ENCODE results near the gene CCNE1. TPM values are rescaled to one million over a fixed set of nuclear protein-coding genes. Genes with fewer than 3 reads are reported as not detected.
A peak's percentile ranks its signal among the peaks of the same experiment; 100 is the strongest.

CCNE1 gene
- polyA plus RNA-seq, 10 donors: 16.3 to 27.0 (median 22.6) TPM

DNA sequence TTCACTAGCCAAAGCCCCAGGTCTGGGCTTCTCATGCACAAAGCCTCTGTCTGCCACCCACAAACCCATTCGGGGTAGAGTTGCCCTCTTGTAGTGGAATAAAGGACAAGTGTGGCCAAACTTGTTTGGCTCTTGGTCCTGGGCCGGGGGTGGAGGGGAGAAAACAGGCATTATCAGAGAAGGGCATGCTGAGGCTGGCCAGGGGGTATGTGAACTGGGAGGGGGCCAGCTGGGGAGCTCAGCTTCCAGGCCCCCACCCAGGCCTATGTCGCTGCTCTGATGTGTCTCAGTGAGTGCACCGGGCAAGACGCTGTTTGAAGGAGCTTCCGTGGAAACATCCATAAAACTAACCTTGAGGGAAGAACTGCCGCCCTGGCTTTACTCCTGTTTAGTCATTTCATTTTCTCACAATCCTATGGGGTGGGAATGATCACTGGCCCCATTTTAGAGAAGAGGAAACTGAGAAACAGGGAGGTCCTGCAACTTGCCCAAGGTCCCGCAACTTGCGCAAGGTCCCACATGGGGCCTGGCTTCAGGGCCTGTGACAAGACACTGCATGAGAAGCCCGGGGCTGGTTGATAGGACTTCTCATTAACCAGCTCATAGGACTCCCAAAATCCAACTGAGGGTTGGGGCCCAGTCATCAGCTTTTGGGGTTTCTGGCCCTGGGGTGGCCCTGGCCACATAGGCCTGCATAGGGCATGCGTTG is 30.8 kb downstream of the CCNE1 start:
- peak in 1 of 3 donors; percentile 11 for DNase-seq

DNA sequence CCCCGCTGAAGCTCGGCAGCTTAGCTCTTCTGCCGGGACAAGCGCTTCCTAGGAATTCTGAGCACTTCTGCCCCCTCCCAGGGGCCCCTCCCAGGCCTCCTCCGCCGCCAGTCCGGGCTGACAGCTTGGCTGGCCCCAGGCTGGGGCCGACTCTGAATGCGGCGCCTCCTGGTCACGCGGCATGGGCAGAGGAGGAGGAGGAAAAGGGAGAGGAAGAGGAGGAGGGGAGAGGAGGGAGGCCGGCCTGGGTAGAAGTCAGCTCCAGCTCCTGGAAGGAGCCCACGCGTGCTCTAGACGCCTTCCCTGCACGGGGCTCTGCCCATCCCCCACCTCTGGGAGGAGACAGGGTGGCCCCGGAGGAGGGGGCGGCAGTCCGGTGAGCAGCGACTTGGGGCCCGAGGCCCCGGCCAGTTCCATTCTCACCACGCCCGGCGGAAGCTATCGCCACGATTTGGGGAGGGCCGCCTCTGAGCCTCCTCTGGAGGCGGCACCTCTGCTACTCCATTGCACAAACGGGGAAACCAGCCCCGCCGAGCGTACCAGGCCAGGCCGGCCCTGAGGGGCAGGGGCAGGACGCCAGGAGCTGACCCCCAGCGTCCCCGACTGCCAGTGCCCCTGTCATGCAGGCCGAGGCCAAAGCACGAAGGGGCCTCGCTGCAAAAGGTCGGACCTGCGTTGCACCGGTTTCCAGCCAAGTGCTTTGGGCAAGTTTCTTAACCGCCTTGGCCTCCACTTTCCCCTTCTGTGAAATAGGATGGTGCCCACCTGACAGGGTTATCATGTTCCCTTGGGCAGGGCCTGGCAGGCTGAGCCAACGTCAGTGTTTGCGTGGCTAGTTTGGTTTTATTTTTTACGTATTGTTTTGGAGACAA is 31.6 kb downstream of the CCNE1 start:
- peak in 2 of 3 donors; percentile 52 to 89 for DNase-seq

DNA sequence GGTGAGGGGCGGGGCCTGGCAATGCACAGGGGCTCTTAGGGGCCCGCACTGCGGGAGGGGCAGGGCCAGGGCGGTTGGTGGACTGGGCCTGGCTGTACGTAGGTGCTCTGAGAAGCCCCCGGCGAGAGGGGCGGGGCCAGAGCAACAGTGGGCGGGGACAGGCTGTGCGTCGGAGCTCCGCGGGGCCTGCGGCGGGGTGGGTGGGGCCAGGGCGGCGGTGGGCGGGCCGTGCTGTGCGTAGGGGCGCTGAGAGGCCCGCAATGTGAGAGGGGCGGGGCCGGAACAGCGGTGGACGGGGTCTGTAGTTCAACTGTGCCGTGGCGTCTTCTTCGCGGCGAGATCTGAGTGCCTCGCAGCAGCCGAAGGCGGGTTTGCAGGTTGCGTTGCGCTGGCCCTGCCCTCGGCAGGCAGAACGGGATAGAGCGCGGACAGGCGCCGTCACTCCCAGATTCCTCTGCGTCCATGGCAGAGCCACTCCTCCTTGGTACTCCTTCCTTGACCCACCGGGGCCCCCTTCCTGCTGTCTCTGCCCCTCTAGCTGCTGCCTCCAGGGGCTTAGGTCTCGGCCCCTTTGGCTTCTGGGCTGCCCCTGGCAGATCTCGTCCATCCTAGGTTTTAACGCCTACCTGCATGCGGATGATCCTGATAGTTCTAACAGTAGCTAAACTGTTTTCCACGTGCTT is 33.2 kb downstream of the CCNE1 start:
- peak; percentile 92 to 98 (median 94) for DNase-seq

DNA sequence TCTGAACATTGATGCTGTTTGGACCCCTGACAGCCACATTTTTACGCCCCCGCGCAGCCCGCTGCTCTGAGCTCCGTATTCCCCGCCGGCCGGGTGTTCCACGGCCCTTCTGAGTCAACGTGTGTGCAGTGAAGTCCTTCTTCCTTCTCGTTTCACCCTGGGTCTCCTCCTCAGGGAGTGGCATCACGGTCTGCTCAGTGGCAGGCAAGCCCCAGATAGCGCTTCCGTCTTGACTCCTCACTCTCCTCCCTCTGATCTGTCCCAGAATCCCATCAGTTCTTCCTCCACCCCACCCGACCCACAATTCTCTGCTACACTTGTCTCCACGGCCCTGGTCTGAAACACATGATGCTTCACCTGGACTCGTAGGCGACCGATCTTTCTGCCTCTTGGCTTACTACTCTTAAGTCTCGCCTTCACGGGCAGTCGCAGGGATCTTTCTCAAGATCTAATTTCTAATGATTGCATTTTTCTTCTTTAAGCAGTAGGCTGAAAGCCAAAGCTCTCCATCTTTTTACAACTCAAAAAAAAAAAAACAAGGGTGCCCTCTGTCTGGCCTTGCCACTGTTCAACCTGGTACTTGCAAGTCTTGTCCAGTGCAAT is 33.9 kb downstream of the CCNE1 start:
- DNase-seq: no peak

DNA sequence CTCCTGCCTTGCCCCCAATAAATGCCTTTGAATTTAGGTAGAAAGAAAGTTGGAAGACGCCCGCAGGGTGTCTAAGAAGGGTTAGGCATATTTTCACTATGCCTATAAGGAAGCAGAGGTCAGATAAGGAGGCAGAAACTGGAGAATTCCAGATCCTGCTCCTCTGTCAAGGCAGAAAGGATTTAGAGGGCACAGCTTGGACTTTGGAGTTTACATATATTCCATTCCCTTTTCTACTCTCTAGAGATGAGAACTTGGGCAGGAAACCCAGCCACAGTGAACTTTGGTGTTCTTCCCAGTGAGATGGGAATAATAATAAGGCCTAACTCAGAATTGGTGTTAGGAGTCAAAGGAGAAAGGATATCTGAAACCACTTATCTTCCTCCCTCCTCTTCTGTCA is 37.4 kb downstream of the CCNE1 start:
- DNase-seq: no peak

DNA sequence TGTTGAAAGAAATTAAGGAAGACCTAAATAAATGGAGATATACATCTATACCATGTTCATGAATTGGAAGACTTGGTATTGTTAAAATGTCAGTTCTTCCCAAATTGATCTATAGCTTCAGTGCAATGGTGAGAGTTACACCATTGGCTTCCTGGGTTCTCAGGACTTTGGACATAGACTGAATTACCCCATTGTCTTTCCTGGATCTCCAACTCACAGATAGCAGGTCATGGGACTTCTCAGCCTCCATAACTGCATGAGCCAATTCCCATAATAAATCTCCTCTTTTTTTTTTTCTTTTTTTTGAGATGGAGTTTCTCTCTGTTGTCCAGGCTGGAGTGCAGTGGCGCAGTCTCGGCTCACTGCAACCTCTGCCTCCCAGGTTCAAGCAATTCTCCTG is 38.7 kb downstream of the CCNE1 start:
- no peak for DNase-seq

DNA sequence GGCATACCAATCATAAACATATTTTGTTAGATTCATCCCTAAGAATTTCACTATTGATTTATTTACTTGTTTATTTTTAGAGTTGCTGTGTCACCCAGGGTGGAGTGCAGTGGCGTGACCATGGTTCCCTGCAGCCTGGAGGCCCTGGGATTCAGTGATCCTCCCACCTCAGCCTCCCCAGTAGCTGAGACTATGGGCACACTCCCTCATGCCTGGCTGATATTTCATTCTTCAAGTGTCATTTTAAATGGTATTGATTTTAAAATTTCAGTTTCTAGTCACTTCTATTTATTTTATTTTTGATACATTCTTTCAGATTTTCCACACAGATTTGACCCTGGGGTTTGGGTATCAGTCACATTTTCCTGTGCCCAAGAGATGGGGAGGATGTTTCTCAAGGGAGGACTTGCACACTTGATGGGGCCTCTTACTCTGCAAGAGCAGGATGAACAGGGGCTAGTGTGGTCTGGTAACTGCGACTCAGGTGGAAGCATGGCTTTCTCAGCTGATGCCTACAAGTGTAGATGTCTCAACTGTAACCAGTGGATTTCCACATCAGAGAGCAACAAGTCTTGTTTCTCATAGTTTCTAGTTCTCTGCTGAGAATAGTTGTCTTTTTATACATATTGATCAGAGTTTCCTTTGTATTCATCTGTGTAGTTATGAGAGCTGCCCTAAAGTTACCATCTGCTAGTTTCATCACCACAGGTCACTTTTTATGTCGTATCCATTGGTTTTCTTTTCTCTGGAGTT is 40.2 kb downstream of the CCNE1 start:
- no peak for DNase-seq

DNA sequence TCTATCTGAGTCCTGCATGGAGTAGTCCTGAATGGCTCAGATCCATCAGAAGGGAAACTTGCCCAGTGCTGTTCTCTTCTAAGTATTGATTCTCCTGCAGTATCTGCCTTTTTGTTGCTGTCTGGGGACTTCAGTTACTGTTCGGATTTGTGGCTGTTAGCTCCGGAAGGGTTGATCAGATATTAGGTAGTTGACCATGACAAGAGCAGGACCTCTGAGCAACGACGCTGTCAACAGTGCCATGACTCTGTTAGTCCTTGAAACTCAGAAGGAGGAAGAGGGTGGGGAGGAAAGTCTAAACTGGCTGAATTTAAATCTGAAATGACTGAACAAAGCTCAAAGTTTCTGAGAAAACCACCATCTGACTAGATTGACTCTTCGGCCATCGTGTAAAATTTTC is 42.2 kb downstream of the CCNE1 start:
- DNase-seq: no peak

DNA sequence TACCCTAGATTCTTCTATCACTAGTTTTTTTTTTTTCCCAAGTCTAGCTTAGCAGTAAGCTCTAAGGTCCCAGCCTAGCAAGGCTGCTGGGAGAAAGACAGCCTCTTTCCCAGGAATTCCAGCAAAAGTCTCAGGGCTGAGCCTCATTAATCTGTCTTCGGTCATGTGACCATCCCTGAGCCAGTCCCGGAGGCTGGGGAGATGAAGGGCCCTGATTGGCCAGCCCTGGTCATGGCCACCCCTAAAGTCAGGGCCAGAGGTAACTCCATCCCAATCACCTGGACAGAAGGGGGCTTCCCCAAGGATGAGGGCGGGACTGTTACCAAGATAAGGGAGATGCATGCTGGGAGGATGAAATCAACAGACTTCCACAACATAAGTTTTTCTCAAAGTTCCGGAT is 43.3 kb downstream of the CCNE1 start:
- no peak for DNase-seq

DNA sequence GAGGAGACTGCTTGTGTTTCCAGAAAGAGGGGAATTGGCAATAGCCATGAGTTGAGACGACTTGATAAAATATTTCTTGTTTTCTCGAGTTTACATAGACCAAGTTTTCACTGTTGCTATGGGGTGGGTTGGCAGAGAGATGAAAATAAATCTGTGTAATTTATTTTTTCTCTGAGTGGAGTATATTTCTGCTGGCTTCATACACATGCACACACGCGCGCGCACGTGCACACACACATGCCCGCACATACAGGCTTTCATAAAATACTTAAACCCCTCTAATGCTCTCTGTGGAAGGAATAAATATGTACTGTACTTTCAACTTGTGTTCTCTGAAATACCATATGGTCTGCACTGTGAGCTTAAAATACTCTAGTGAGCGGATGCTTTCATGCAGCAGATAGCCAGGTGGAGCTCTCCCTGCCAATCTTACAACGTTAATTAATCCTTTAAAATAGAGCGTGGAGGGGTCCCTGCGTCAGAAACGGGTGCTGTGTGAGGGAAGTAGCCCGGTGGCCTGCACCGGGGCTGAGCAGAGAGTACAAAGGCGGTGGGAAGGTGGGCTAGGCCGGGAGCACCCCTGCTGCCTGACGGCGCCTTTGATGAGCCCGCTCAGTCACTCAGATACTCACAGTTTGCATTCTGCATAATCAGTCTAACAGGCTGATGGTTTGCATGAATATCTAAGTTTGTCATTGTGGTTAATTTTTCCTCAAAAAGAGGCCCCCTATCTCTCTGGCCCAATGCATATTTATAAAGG is 44.1 kb downstream of the CCNE1 start:
- peak in 1 of 3 donors; percentile 64 for DNase-seq

DNA sequence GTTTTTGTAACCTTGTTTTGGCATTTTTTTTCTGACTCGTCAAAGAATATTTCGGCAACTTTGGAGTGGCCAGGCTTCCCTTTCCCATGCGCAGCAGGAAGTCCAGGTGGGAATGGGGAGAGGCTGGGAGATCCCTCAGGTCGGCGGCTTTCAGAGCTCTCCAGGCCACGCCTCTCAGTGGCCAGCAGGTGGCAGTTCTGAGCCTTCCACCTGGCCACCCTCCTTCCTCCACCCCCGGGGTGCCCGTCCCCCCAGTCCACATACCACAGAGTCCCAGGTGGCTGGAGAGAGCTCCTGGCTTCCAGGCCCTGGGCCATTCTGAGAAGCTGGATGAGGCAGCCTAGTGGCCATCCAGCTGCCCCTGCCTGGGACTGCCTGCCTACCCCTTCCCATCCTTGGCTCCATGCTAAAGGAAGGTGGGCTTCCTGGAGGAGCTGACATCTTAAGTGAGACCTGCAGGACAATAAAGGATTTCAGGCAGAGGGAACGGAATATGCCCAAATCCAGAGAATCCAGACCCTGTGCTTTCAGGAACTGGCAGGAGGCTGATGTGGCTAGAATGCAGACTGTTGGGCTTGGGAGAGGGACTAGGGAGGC is 46.3 kb downstream of the CCNE1 start:
- DNase-seq: no peak

DNA sequence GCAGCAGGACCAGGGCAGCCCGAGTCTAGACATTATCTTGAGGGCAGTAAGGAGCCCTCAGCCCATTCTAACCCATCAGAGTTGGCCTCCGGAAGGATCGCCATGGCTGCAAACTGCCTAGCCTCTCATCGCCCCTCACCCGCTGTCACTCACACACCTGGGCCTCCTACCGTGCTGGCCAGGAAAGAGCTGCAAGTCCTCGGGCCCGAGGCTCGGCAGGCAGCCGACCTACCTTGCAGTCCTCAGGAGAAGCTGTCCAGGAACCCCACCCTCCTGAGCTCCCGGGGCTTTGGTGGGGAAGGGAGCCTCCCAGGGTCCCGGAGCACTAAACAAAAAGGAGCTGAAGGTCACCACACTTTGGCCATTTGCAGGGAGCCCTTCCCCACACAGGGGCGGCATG is 46.8 kb downstream of the CCNE1 start:
- no peak for DNase-seq

DNA sequence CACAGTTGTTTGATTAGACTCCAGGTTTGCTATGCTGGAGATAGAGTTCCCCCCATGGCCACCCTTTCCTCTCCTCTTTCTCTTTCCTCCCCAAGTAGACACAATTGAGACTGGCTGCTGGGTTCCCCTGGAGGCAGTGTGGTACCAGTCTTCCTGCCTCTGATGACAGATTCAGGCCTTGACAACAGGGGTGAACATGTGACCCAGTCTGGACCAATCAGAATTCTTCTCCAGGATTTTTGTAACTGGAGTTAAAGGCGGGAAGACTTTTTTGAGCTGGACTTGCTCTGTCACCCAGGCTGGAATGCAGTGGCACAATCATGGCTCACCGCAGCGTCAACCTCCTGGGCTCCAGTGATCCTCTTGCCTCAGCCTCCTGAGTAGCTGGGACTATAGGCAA is 48.7 kb downstream of the CCNE1 start:
- no peak for DNase-seq

DNA sequence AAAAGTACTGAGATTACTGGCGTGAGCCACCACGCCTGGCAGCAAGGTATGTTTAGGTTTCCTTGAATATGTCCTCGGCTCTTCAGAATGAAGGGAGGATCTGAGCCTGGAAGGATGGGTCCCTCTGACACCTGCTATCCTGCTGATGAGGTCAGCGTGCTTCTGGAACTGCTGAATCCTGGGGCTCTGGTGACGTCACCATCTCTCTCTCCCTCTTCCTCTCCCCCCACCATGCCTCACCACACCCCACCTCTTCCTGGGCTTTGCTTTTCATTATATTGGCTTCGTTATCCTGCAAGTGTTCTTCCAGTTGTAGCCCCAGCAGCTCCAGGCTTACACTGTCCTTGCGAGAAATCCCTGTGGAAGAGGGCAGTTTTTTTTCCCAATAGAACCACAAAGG is 49.8 kb downstream of the CCNE1 start:
- DNase-seq: no peak

DNA sequence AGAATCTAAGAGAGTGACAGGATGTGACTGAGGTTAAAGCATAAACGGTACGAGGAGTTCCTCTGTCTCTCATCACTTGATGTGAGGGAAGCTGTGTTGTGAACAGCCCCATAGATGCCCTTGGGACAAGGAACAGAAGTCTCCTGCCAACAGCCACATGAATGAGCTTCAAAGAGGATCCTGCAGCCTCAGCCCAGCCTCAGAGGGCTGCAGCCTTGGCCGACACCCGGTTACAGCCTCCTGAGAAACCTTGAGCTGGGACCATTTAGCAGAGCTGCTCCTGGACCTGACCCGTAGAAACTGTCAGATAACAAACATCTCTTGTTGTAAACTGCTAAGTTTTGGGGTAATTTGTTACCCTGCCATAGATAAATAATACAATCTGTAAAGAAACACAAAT is 54.2 kb downstream of the CCNE1 start:
- no peak for DNase-seq

DNA sequence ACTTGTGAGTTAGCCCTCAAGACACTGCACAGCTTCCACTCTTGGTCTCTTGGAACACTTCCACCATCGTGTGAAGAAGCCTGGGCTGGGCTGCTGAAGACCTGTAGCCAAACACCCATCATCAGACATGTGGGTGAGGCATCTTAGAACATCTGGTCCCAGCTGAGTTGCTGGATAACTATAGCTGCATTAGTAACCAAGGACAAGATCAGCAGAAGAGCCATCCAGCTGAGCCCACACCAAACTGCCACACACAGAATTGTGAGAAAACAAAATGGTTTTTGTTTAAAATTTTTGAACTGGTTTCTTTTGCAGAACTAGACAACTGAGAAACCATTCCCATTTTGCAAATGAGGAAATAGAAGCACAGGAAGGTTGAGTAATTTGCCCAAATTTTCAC is 56.2 kb downstream of the CCNE1 start:
- no peak for DNase-seq

DNA sequence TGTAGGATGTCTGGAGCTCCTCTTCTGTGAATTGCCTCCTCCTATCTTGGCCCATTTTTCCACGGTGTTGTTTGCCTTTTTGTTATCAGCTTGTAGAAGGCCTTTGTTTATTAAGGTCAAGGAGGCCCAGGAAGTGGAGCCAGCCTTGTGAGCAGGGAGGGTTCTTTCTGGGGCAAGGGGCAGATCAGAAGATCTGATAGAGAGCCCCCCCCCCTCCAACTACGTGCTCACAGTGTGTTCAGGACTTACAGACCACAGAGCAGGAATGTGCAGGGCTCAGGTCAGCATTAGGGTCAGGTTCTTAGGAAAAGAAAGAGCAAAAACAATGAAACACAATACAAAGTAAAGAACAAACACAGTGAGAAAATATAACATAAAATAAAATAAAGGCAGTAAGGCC is 59.4 kb downstream of the CCNE1 start:
- no peak for DNase-seq

DNA sequence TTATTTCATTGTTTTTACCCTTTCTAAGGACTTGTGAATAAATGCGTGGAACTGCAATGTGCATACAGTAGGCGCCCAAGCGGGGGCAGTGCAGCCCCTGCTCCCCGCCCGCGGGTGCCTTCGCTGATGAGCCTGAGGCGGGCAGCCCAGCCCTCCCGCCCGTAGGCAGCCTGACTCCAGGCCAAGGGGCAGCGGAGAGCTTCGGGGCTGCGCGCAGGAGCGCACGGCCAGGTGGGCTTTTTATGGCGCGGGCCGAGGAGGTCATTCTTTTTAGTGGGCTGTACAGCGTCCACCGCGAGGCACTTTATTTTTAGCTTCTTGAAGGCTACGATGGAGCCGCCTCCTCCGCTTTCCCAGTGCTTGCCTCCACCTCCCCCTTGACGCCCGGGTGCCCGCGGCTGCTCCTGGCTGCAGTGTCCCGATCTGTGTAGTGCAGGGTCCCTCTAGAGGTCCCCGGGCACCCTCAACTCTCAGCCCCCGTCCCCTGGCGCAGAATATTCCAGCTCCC is 60.5 kb downstream of the CCNE1 start:
- peak in 1 of 3 donors; percentile 60 for DNase-seq

DNA sequence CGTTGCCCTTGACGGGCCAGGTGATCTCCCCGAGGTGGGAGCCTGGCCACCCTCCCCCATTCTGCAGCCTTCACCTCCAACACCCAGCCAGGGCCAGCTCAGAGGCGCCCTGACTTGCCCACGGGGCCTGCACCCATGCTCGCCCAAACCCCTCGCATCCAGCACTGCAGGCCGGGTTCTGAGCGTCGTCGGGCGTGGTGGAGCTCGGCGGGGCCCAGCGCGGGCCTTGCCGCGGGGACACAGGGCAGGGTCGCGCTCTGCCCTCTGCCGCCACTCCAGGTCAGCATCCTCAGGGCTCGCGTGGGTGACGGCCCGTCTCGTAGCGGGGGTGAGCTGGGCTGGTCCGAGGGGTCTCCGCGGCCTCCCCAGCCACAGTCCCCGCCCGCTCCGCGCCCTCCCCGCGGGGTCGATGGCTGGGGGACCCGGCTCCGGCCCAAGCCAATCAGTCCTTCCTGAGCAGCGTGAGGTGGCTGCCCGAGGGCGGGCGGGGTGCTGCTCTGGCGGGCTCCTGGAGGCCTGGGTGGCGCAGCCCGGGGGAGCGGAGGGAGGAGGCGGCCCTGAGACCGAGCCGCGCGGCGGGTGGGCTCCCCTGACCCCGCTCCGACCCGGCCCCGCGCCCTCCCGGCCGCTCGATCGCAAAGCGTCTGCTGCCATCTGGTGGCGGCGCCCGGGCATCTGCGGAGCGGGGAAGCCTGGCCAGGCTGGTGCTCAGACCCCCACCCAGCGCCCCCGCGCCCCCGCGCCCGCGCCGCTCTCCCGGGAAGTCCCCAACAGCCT is 61.4 kb downstream of the CCNE1 start:
- peak in 2 of 3 donors; percentile 59 to 78 for DNase-seq

All from muscle of back (tissue), 11 donors.